SU-DHL-6 (cell line): ENCODE measurements around the gene PTGER4.
"Not testable (repeated sequence)": the region's sequence is repeated elsewhere in the genome, so short reads cannot be mapped to it uniquely, and the experiment has no call there.

Experiments used
- H2AFZ ChIP-seq: fragments of 200-600 bp; sonication (generic); 2 replicates; pipeline ENCODE4 v1.6.1; 2014; ENCODE audit warnings: low read depth, mild to moderate bottlenecking, moderate library complexity, mixed read lengths, antibody characterized with exemption, low read length; ENCODE audit not compliant: severe bottlenecking
- H3F3A ChIP-seq: fragments of 200-600 bp; shearing (Covaris generic); 2 replicates; pipeline ENCODE4 v1.6.0; 2016; ENCODE audit warnings: antibody characterized with exemption, mild to moderate bottlenecking; ENCODE audit not compliant: insufficient read depth
- H3K27ac ChIP-seq: fragments of 200-600 bp; sonication (generic); 2 replicates; pipeline ENCODE4 v1.5.1; 2016; ENCODE audit warnings: low read depth, mild to moderate bottlenecking, low read length, moderate library complexity, mixed read lengths
- H3K27me3 ChIP-seq: fragments of 200-600 bp; sonication (generic), shearing (Covaris generic); 2 replicates; pipeline ENCODE4 v1.6.0; 2014; ENCODE audit warnings: mild to moderate bottlenecking, low read length
- H3K36me3 ChIP-seq: fragments of 200-600 bp; sonication (generic); 2 replicates; pipeline ENCODE4 v1.6.1; 2014; ENCODE audit warnings: mild to moderate bottlenecking, low read length, mixed read lengths
- H3K4me2 ChIP-seq: fragments of 300-600, 200-600 bp; shearing (Covaris generic), sonication (generic); 2 replicates; pipeline ENCODE4 v1.6.0; 2014; ENCODE audit warnings: low read length, low read depth, mild to moderate bottlenecking; ENCODE audit not compliant: poor library complexity, severe bottlenecking
- H3K4me3 ChIP-seq: fragments of 200-600 bp; sonication (generic); 2 replicates; pipeline ENCODE4 v1.5.1; 2014; ENCODE audit warnings: antibody characterized with exemption, low read length, mild to moderate bottlenecking, mixed read lengths; ENCODE audit not compliant: insufficient read depth, poor library complexity, severe bottlenecking
- H3K79me2 ChIP-seq: fragments of 200-600 bp; sonication (generic); 2 replicates; pipeline ENCODE4 v1.6.1; 2014; ENCODE audit warnings: mild to moderate bottlenecking, low read length, moderate library complexity; ENCODE audit not compliant: insufficient read depth
- H3K9ac ChIP-seq: fragments of 200-600 bp; sonication (generic); 2 replicates; pipeline ENCODE4 v1.7.0; 2014; ENCODE audit warnings: mild to moderate bottlenecking, low read length
- H3K9me2 ChIP-seq: fragments of 200-600 bp; sonication (generic); replicated peaks from 2 replicates; pipeline ENCODE4 v1.6.1; 2014; ENCODE audit warnings: low read length; ENCODE audit not compliant: insufficient read depth
- H3K9me3 ChIP-seq: fragments of 200-600 bp; sonication (generic); 2 replicates; pipeline ENCODE4 v1.6.1; 2014; ENCODE audit warnings: low read length, mixed read lengths; ENCODE audit not compliant: insufficient read depth
- H4K20me1 ChIP-seq: fragments of 200-600 bp; sonication (generic); 2 replicates; pipeline ENCODE4 v1.6.1; 2014; ENCODE audit warnings: low read depth, mild to moderate bottlenecking, antibody characterized with exemption, low read length, moderate library complexity, mixed read lengths
- EZH2phosphoT487 ChIP-seq: fragments of 200-600 bp; sonication (generic), shearing (Covaris generic); conservative IDR thresholded peaks from 2 replicates; pipeline ENCODE4 v1.6.1; 2018; ENCODE audit warnings: mild to moderate bottlenecking, antibody characterized with exemption, low read length, moderate library complexity, mixed read lengths
- TF ChIP-seq, protein P1 (sequence below): fragments of 200-600 bp; sonication (generic); IDR thresholded peaks from one replicate; pipeline ENCODE4 v1.5.1; 2017; ENCODE audit warnings: antibody characterized with exemption, mild to moderate bottlenecking, low read length, moderate library complexity; ENCODE audit not compliant: insufficient read depth, poor library complexity, severe bottlenecking

PTGER4 gene

DNA sequence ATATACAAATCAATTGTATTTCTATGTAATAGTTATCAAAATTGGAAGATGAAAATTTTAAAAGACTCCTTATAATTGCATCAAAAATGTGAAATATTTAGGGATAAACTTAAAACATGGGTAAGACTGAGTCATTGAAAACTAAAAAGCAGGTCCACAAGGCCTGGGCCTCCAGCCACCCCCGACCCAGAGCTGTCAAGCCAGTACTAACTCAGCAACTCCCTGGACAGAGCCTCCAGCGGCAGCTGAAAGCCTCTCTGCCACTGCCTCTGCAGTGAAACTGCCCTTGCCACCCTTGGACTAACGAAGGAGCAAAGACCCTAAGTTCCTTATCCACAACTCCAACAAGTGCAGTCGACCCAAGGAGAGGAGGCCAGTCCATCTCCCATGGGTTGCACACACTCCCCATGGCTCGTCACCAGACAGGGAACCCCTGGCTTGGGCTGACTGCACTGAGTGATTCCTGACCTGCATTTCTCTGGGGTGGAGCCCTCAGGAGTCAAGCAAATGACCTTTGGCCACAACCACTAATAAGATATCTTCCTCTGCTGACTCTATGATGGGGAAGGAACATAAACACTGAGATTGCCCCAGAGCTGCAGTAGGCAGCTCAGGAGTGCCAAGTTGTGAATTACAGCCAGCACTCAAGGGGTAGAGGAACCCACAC is 20.5 kb downstream of the PTGER4 start:
- Histone ChIP-seq H3K36me3 (no peaks in the 10 kb centered on the region), H3K9me2 (no peaks in the 10 kb centered on the region), H2AFZ (no peak overlapping the region), H3F3A (no peaks in the 10 kb centered on the region), H3K27me3 (no peaks in the 10 kb centered on the region), H3K9me3 (no peaks in the 10 kb centered on the region), H4K20me1 (no peaks in the 10 kb centered on the region), H3K4me3 (no peak overlapping the region), H3K4me2 (no peak overlapping the region), H3K79me2 (no peaks in the 10 kb centered on the region), H3K9ac (no peak overlapping the region), H3K27ac (no peak overlapping the region)
- TF ChIP-seq, protein P1, sequence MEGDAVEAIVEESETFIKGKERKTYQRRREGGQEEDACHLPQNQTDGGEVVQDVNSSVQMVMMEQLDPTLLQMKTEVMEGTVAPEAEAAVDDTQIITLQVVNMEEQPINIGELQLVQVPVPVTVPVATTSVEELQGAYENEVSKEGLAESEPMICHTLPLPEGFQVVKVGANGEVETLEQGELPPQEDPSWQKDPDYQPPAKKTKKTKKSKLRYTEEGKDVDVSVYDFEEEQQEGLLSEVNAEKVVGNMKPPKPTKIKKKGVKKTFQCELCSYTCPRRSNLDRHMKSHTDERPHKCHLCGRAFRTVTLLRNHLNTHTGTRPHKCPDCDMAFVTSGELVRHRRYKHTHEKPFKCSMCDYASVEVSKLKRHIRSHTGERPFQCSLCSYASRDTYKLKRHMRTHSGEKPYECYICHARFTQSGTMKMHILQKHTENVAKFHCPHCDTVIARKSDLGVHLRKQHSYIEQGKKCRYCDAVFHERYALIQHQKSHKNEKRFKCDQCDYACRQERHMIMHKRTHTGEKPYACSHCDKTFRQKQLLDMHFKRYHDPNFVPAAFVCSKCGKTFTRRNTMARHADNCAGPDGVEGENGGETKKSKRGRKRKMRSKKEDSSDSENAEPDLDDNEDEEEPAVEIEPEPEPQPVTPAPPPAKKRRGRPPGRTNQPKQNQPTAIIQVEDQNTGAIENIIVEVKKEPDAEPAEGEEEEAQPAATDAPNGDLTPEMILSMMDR = no peak

DNA sequence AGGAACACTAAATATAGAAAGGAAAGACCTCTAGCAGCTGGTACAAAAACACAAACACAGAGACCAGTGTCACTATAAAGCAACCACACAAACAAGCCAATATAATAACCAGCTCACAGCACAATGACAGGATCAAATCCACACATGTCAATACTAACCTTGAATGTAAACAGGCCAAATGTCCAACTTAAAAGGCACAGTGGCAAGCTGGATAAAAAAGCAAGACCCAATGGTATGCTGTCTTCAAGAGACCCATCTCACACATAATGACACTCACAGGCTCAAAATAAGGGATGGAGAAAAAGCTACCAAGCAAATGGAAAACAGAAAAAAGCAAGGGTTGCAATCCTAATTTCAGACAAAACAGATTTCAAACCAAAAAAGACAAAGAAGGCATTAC is 22.3 kb downstream of the PTGER4 start:
- H3K4me2 ChIP-seq, H3K9me3 ChIP-seq, H3K79me2 ChIP-seq, H3F3A ChIP-seq, H3K4me3 ChIP-seq, H3K9me2 ChIP-seq, H3K27me3 ChIP-seq, H3K9ac ChIP-seq, H4K20me1 ChIP-seq, H3K27ac ChIP-seq, H3K36me3 ChIP-seq, H2AFZ ChIP-seq: not testable (repeated sequence)

DNA sequence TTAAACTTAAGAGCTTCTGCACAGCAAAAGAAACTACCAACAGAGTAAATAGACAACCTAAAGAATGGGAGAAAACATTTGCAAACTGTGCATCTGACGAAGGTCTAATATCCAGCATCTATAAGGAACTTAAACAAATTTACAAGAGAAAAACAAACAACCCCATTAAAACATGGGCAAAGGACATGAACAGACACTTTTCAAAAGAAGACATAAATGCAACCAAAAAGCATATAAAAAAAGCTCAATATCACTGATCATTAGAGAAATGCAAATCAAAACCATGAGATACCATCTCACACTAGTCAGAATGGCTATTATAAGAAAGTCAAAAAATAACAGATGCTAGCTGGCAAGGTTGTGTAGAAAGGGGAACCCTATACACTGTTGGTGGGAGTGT is 25.8 kb downstream of the PTGER4 start:
- not testable (repeated sequence) for H3K27ac ChIP-seq, H3K9me2 ChIP-seq, H3F3A ChIP-seq, H3K36me3 ChIP-seq, H3K27me3 ChIP-seq, H2AFZ ChIP-seq, H3K9me3 ChIP-seq, H3K4me2 ChIP-seq, H3K79me2 ChIP-seq, H3K4me3 ChIP-seq, H4K20me1 ChIP-seq, H3K9ac ChIP-seq

DNA sequence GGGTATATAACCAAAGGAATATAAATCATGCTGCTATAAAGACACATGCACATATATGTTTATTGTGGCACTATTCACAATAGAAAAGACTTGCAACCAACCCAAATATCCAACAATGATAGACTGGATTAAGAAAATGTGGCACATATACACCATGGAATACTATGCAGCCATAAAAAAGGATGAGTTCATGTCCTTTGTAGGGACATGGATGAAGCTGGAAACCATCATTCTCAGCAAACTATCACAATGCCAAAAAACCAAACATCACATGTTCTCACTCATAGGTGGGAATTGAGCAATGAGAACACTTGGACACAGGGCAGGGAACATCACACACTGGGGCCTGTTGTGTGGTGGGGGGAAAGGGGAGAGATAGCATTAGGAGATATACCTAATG is 30.9 kb downstream of the PTGER4 start:
- not testable (repeated sequence) for H3K27me3 ChIP-seq, H3F3A ChIP-seq, H3K79me2 ChIP-seq, H3K27ac ChIP-seq, H3K9ac ChIP-seq, H3K4me2 ChIP-seq, H2AFZ ChIP-seq, H4K20me1 ChIP-seq, H3K4me3 ChIP-seq, H3K36me3 ChIP-seq, H3K9me3 ChIP-seq, H3K9me2 ChIP-seq

DNA sequence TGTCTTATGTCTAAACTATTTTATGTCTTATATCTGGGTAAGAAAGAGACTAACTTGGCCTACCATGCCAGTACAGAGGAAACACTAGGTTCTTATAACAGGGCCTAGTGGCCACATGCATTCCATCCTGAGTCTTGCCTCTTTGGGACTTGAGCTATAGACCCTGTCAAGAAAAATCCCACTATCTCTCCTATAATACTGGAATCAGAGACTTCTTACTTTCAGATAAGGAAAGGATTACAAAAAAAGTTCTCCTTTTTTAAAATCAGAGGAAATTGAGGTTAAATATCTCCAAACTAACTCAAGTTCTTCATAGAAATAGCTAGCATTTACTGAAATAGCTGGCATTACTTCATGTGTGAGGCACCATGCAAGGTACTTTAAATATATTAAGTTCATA is 34.3 kb downstream of the PTGER4 start:
- Histone ChIP-seq H3K27ac (no peak overlapping the region), H3K27me3 (no peaks in the 10 kb centered on the region), H3K9me2 (no peaks in the 10 kb centered on the region), H3F3A (peaks cover 2% of the 10 kb centered on the region; the same call in 1 of the 2 replicates), H3K4me3 (no peak overlapping the region), H3K4me2 (no peak overlapping the region), H3K9ac (no peak overlapping the region), H3K9me3 (no peaks in the 10 kb centered on the region), H3K79me2 (no peaks in the 10 kb centered on the region), H4K20me1 (no peaks in the 10 kb centered on the region), H3K36me3 (peaks cover 9% of the 10 kb centered on the region), H2AFZ (no peak overlapping the region)
- TF ChIP-seq, protein P1 = no peak
- no peak for TF ChIP-seq EZH2phosphoT487
